Tibial artery (tissue), 4 donors: Measurements from ENCODE around the gene ADRM1.

Experiments used
- DNase-seq, 2 donors: peaks; one replicate each; pipeline ENCODE4 v3.0.0-alpha.2; 2019
- H3K27ac ChIP-seq, 2 donors: fragments of 200-600 bp; sonication (generic) in 1 of 2; 1 replicate in 1 of 2; 2 replicates in 1 of 2; pipeline ENCODE4 v1.5.1; 2018 to 2019; ENCODE audit warnings: mild to moderate bottlenecking in 1 of 2
- H3K27me3 ChIP-seq, 2 donors: fragments of 200-600 bp; sonication (generic) in 1 of 2; one replicate each; pipeline versions ENCODE4 v1.5.1 to v1.6.0; 2016 to 2019
- H3K36me3 ChIP-seq, 3 donors: fragments of 200-600 bp; sonication (generic) in 2 of 3; one replicate each; pipeline ENCODE4 v1.5.1; 2016 to 2019; ENCODE audit warnings: mild to moderate bottlenecking in 2 of 3
- H3K4me1 ChIP-seq, 4 donors: fragments of 200-600 bp; sonication (generic) in 2 of 4; 1 replicate in 3 of 4; 2 replicates in 1 of 4; pipeline ENCODE4 v1.5.1; 2016 to 2019
- H3K4me3 ChIP-seq, 2 donors: fragments of 200-600 bp; sonication (generic) in 1 of 2; 1 replicate in 1 of 2; 2 replicates in 1 of 2; pipeline ENCODE4 v1.5.1; 2018 to 2019; ENCODE audit warnings: mild to moderate bottlenecking in 2 of 2
- H3K9me3 ChIP-seq, 3 donors: fragments of 200-600 bp; sonication (generic) in 1 of 3; one replicate each; pipeline ENCODE4 v1.5.1; 2016 to 2019
- CTCF ChIP-seq, 2 experiments: fragments of 200-600 bp in 1 of 2; fragments of 450-650 bp in 1 of 2; IDR thresholded peaks; one replicate each; pipeline ENCODE4 v1.5.1; 2017 to 2019; ENCODE audit warnings: antibody characterized with exemption in 2 of 2, mild to moderate bottlenecking in 1 of 2, moderate library complexity in 1 of 2
- intact Hi-C: fragments of 100-400 bp; cut with DNase I; formaldehyde crosslinking; loops from one replicate; pipeline ENCODE4 v1.15.0; 2023; ENCODE audit warnings: low total_unique reads

Gene ADRM1

DNA sequence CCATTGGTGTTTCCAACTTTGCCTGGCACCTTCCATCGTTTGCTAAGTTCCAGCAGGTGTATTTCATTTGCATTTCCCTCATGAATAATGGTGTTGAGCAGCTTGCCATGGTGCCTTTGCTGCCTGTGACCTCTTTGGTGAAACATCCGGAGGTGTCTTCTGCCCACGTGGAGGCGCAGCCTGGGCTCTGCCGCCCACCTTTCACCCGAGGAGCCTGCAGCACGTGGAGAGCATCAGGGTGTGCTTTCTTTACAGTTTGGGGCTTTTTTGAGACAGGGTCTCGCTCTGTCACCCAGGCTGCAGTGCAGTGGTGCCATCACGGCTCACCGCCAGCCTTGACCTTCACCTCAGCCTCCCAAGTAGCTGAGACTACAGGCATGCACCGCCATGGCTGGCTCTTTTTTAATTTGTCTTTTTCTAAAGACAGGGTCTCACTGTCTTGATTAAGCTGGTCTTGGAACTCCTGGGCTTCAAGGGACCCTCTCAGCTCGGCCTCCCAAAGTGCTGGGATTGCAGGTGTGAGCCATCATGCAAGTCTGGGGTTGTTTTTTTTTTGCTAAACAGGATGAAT is 3.0 kb upstream of the ADRM1 start:
- intact Hi-C loops: no loop called here
- H3K9me3 ChIP-seq: no peaks in the 10 kb centered on the region
- DNase-seq: no peak
- no peak overlapping the region for H3K4me3 ChIP-seq
- peaks cover 12 to 51% (median 27%) of the 10 kb centered on the region in 3 donors for H3K36me3 ChIP-seq
- H3K27ac ChIP-seq: no peak overlapping the region
- no peaks in the 10 kb centered on the region for H3K27me3 ChIP-seq
- no peak for TF ChIP-seq CTCF (IDR thresholded peaks at IDR 0.05)
- H3K4me1 ChIP-seq: peaks cover 11 to 19% (median 13%) of the 10 kb centered on the region in 4 donors

- TF ChIP-seq CTCF (IDR thresholded peaks at IDR 0.05): no peak
- no peaks in the 10 kb centered on the region for H3K9me3 ChIP-seq
- peaks cover 11 to 24% (median 19%) of the 10 kb centered on the region in 4 donors for H3K4me1 ChIP-seq
- no peak overlapping the region for H3K4me3 ChIP-seq
- H3K27me3 ChIP-seq: no peaks in the 10 kb centered on the region
- intact Hi-C loops: no loop called here
- H3K36me3 ChIP-seq: peaks cover 8 to 52% (median 23%) of the 10 kb centered on the region in 3 donors
- DNase-seq: no peak
- no peak overlapping the region for H3K27ac ChIP-seq
Measured at GRCh38 chr20:62300319-62300718, 2.5 kb upstream of the ADRM1 start.

DNA sequence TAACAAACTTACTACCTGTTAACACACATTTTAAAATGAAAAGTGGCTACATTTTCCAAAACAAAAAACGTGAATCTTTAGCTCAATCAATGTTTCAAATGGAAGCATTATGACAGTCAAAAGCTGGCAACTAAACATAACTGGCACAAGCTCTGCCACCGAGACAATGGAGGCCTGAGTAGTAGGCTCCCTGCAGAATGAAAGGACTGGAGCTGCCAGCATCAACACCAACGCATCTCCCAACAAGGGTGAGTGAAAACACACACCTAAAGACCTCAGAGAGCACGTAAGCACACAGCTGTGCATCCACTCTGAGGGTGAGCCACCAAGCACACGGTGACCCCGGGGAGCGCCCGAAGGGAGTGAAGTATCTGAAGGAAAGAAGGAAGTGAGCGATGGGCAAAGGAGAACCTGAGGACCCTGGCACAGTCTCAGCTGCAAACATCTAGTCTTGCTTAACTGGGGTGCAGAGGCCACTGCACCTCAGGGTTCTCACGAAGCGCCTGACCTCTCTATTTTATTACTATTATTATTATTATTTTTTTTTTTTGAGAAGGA is 1.6 kb upstream of the ADRM1 start:
- intact Hi-C loops: no loop called here
- Histone ChIP-seq H3K27me3 (no peaks in the 10 kb centered on the region), H3K9me3 (no peaks in the 10 kb centered on the region), H3K27ac (peak overlapping the region; percentile 99), H3K36me3 (peaks cover 4 to 52% (median 23%) of the 10 kb centered on the region in 3 donors), H3K4me3 (no peak overlapping the region), H3K4me1 (peaks cover 11 to 31% (median 22%) of the 10 kb centered on the region in 4 donors)
- TF ChIP-seq CTCF (IDR thresholded peaks at IDR 0.05): no peak
- DNase-seq: no peak

DNA sequence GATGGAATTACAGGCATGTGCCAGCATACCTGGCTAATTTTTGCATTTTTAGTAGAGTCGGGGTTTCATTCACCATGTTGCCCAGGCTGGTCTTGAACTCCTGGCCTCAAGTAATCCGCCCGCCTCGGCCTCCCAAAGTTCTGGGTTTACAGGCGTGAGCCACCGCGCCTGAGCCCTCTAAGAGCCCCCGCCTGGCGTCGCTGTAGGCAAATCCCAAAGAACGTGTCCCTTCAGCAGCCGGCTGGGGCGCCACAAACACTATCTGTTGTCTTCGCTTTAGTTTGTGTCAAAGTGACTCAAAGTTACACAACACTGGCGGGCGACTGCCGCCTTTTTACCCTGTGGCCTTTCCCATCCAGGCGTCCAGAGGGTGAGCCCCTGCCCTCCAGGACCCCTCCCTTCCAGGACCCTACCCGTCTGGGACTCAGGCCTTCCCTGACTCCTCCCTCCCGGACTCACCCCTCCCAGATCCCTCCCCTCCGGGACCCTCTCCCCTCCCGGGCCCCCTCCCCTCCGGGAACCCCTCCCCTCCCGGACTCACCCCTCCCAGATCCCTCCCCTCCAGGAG is 940 bp upstream of the ADRM1 start:
- Histone ChIP-seq H3K4me1 (peaks cover 11 to 32% (median 22%) of the 10 kb centered on the region in 4 donors), H3K4me3 (peak overlapping the region; percentile 82 to 89), H3K36me3 (peaks cover 10 to 52% (median 23%) of the 10 kb centered on the region in 3 donors), H3K9me3 (no peaks in the 10 kb centered on the region), H3K27ac (peak overlapping the region; percentile 99), H3K27me3 (no peaks in the 10 kb centered on the region)
- TF ChIP-seq CTCF (IDR thresholded peaks at IDR 0.05): peak; percentile 93 to 97
- intact Hi-C loops: loop anchor here (2.0 kb wide), 1 partner anchor 75 kb away; no protein-coding TSS in a partner anchor
- DNase-seq: peak; percentile 95 to 96

DNA sequence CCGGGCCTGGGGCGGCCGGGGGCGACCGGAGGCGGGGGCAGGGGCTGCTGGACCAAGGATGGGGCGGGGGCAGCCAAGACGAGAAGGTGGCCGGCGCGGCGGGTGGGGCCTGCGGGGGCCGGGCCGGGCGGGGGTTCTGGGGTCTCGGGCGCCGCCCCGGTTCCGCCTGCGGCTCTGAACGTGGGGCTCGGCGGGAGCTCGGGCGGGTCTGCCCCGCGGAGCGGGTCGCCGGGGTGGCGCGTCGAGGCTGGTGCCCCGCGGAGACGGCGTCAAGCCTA is 204 bp downstream of the ADRM1 start:
- intact Hi-C loops: loop anchor here (2.0 kb wide), 1 partner anchor 74 kb away; no protein-coding TSS in a partner anchor
- Histone ChIP-seq H3K4me3 (peak overlapping the region; percentile 82 to 89), H3K27me3 (no peaks in the 10 kb centered on the region), H3K27ac (peak overlapping the region; percentile 99), H3K9me3 (no peaks in the 10 kb centered on the region), H3K4me1 (peaks cover 11 to 32% (median 22%) of the 10 kb centered on the region in 4 donors), H3K36me3 (peaks cover 21 to 53% (median 32%) of the 10 kb centered on the region in 3 donors)
- no peak for TF ChIP-seq CTCF (IDR thresholded peaks at IDR 0.05)
- no peak for DNase-seq
